Esophagus muscularis mucosa (tissue), 4 donors: ENCODE measurements around the gene GLRA3. TPM values are rescaled to one million over a fixed set of nuclear protein-coding genes. Genes with fewer than 3 reads are reported as not detected.

Source experiments
- DNase-seq: peaks from one replicate; pipeline ENCODE4 v3.0.0-alpha.2; 2017; ENCODE audit errors: extremely low spot score
- H3K27ac ChIP-seq, 4 donors: fragments of 200-600 bp; sonication (generic); replicated peaks in 1 of 4; 1 replicate in 3 of 4; 2 replicates in 1 of 4; pipeline ENCODE4 v1.5.1; 2016 to 2019; ENCODE audit warnings: mild to moderate bottlenecking in 1 of 4
- H3K27me3 ChIP-seq, 4 donors: fragments of 200-600 bp; sonication (generic); one replicate each; pipeline versions ENCODE4 v1.5.1 to v1.6.0; 2016 to 2019
- H3K36me3 ChIP-seq, 4 donors: fragments of 200-600 bp; sonication (generic); one replicate each; pipeline ENCODE4 v1.5.1; 2016 to 2019
- H3K4me1 ChIP-seq, 4 donors: fragments of 200-600 bp; sonication (generic); one replicate each; pipeline ENCODE4 v1.5.1; 2016 to 2019
- H3K4me3 ChIP-seq, 4 donors: fragments of 200-600 bp; sonication (generic); 1 replicate in 2 of 4; 2 replicates in 2 of 4; pipeline ENCODE4 v1.5.1; 2016 to 2019; ENCODE audit warnings: mild to moderate bottlenecking in 4 of 4, moderate library complexity in 1 of 4
- H3K9me3 ChIP-seq, 4 donors: fragments of 200-600 bp; sonication (generic); 1 replicate in 3 of 4; 2 replicates in 1 of 4; pipeline ENCODE4 v1.5.1; 2016 to 2019
- EP300 ChIP-seq: sonication (generic); formaldehyde crosslinking; IDR thresholded peaks from one replicate; pipeline ENCODE4 v1.6.1; 2017; ENCODE audit warnings: antibody characterized with exemption
- POLR2A ChIP-seq: fragments of 450-650 bp; IDR thresholded peaks from one replicate; pipeline ENCODE4 v1.6.1; 2017; ENCODE audit warnings: antibody characterized with exemption, moderate library complexity, mild to moderate bottlenecking, low read depth
- POLR2AphosphoS5 ChIP-seq, 2 donors: sonication (generic); formaldehyde crosslinking; IDR thresholded peaks; one replicate each; pipeline ENCODE4 v1.6.1; 2017; ENCODE audit warnings: antibody characterized with exemption in 2 of 2
- WGBS: methylation state at CpG from one replicate; pipeline ENCODE4 v1.1.5; 2018; 5-methylcytosine and 5-hydroxymethylcytosine counted together
- intact Hi-C: fragments of 100-400 bp; cut with DNase I; formaldehyde crosslinking; loops from one replicate; pipeline ENCODE4 v1.15.1; 2023
- total RNA-seq, 4 donors: library from RNA; depleted of rRNA; stranded (reverse); fragments of >200 nt; gene quantifications; one replicate each; pipeline versions ENCODE4 v1.1.0 to v1.2.1, GENCODE V29; 2016
- TF ChIP-seq, protein P1 (sequence below), 3 experiments: fragments of 200-600 bp in 2 of 3; fragments of 450-650 bp in 1 of 3; sonication (generic) in 2 of 3; IDR thresholded peaks; one replicate each; pipeline ENCODE4 v1.5.1; 2017 to 2019; ENCODE audit warnings: antibody characterized with exemption in 3 of 3, mild to moderate bottlenecking in 2 of 3, moderate library complexity in 1 of 3

Gene GLRA3
- total RNA-seq, 4 donors from 2014 or later: under 0.01 to 0.39 (median 0.11) TPM; not detected in 1

- Histone ChIP-seq H3K9me3 (no peaks in the 10 kb centered on the region), H3K36me3 (no peaks in the 10 kb centered on the region), H3K27me3 (no peaks in the 10 kb centered on the region), H3K27ac (no peak overlapping the region), H3K4me1 (no peaks in the 10 kb centered on the region), H3K4me3 (no peak overlapping the region)
- TF ChIP-seq, protein P1, sequence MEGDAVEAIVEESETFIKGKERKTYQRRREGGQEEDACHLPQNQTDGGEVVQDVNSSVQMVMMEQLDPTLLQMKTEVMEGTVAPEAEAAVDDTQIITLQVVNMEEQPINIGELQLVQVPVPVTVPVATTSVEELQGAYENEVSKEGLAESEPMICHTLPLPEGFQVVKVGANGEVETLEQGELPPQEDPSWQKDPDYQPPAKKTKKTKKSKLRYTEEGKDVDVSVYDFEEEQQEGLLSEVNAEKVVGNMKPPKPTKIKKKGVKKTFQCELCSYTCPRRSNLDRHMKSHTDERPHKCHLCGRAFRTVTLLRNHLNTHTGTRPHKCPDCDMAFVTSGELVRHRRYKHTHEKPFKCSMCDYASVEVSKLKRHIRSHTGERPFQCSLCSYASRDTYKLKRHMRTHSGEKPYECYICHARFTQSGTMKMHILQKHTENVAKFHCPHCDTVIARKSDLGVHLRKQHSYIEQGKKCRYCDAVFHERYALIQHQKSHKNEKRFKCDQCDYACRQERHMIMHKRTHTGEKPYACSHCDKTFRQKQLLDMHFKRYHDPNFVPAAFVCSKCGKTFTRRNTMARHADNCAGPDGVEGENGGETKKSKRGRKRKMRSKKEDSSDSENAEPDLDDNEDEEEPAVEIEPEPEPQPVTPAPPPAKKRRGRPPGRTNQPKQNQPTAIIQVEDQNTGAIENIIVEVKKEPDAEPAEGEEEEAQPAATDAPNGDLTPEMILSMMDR (IDR thresholded peaks at IDR 0.05): no peak
- TF ChIP-seq POLR2A: no peak
- WGBS: 51% methylated on average over 2 of the region's 2 CpGs
- intact Hi-C loops: no loop called here
- no peak for DNase-seq
These were observed 41.3 kb upstream of the GLRA3 start for GRCh38 chr4:174870311-174870710.

- intact Hi-C loops: no loop called here
- Histone ChIP-seq H3K36me3 (no peaks in the 10 kb centered on the region), H3K27ac (no peak overlapping the region), H3K9me3 (no peaks in the 10 kb centered on the region), H3K4me1 (no peaks in the 10 kb centered on the region), H3K4me3 (no peak overlapping the region), H3K27me3 (no peaks in the 10 kb centered on the region)
- WGBS: 94% methylated on average over 3 of the region's 3 CpGs
- TF ChIP-seq, protein P1 (IDR thresholded peaks at IDR 0.05): no peak
- TF ChIP-seq POLR2AphosphoS5 (IDR thresholded peaks at IDR 0.05) (no peak), POLR2A (no peak), EP300 (no peak)
- DNase-seq: no peak
These were observed 40.3 kb upstream of the GLRA3 start for GRCh38 chr4:174869339-174869738.

GRCh38 chr4:174867903-174868302 lies 38.9 kb upstream of the GLRA3 start:
- intact Hi-C loops: no loop called here
- no peaks in the 10 kb centered on the region for H3K4me1 ChIP-seq
- no peak for TF ChIP-seq EP300
- TF ChIP-seq, protein P1 (IDR thresholded peaks at IDR 0.05): no peak
- TF ChIP-seq POLR2AphosphoS5 (IDR thresholded peaks at IDR 0.05): no peak
- TF ChIP-seq POLR2A: no peak
- H3K36me3 ChIP-seq: no peaks in the 10 kb centered on the region
- 71% methylated on average over 3 of the region's 3 CpGs for WGBS
- H3K4me3 ChIP-seq: no peak overlapping the region
- DNase-seq: no peak
- H3K9me3 ChIP-seq: no peaks in the 10 kb centered on the region
- no peaks in the 10 kb centered on the region for H3K27me3 ChIP-seq
- H3K27ac ChIP-seq: no peak overlapping the region

DNA sequence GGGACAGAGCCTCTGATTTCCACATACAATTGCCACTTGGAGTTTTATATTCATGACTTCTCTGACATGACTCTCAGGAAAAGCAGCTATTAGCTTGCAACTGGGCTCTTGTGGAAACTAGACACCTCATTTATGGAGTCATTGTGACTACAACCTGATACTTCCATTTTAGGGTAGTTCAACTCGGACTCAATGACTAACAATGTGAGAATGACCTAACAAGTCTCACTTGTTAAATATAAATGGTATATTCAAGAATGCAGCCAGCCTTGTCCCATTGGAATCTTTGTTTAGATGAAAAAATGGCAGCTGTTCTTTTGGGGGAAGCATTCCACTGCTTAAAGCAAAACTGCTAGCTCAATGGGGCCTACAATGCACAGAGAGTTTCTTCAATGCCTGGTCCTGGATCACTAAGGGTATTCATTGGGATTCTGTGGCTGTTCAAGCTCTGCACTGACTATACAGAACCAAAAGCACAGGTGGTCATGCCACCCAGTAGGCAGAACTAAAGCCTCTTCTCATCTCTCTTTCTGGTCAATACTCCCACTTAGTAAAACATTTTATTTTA lies 36.5 kb upstream of the GLRA3 start:
- H3K36me3 ChIP-seq: no peaks in the 10 kb centered on the region
- no peak overlapping the region for H3K27ac ChIP-seq
- DNase-seq: no peak
- no peaks in the 10 kb centered on the region for H3K9me3 ChIP-seq
- H3K27me3 ChIP-seq: no peaks in the 10 kb centered on the region
- H3K4me1 ChIP-seq: no peaks in the 10 kb centered on the region
- H3K4me3 ChIP-seq: no peak overlapping the region
- TF ChIP-seq POLR2AphosphoS5 (IDR thresholded peaks at IDR 0.05) (no peak), POLR2A (no peak), EP300 (no peak)
- TF ChIP-seq, protein P1 (IDR thresholded peaks at IDR 0.05): no peak
- WGBS: 57% methylated on average over 1 of the region's 1 CpG
- intact Hi-C loops: no loop called here

DNA sequence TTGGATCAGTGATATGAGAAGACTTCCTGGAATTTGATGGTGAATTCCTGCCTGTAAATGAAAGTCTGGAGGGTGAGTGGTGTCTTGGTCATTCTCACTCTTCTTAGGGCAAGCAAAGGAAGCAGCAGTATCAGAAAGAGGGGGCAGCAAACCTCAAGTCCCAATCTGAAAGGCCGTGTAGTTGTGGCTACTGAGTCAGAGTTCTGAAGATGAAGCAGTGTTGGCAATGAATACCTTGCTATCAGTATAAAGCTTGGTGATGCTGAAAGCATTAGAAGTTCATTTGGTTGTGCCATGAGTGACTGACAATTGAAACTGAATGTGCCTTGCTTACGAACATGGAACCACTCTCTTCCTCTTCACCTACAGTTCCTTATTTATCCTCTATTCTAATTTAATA lies 35.0 kb upstream of the GLRA3 start:
- Histone ChIP-seq H3K9me3 (no peaks in the 10 kb centered on the region), H3K27me3 (no peaks in the 10 kb centered on the region), H3K36me3 (no peaks in the 10 kb centered on the region), H3K27ac (no peak overlapping the region), H3K4me3 (no peak overlapping the region), H3K4me1 (no peaks in the 10 kb centered on the region)
- 83% methylated on average over 2 of the region's 2 CpGs for WGBS
- DNase-seq: no peak
- TF ChIP-seq POLR2AphosphoS5 (IDR thresholded peaks at IDR 0.05) (no peak), EP300 (no peak), POLR2A (no peak)
- TF ChIP-seq, protein P1 (IDR thresholded peaks at IDR 0.05): no peak
- intact Hi-C loops: no loop called here
